Activated T-cell treated with anti-CD3 and anti-CD28 coated beads, Interleukin-2, amount 50 U/mL, for 4 hours (primary cell): ENCODE measurements around the gene ATP5PD. TPM values are rescaled to one million over a fixed set of nuclear protein-coding genes. Genes with fewer than 3 reads are reported as not detected.
"Not testable (repeated sequence)": the region's sequence is repeated elsewhere in the genome, so short reads cannot be mapped to it uniquely, and the experiment has no call there.

Experiments
- ATAC-seq, 2 donors: fragments of 200-7000 bp; cut with Tn5 transposase; one replicate each; pipeline ENCODE4 v1.10.0; 2021
- DNase-seq: peaks from one replicate; pipeline ENCODE4 v3.0.0-alpha.2; 2020
- H3K27me3 Mint-ChIP-seq: one replicate; pipeline ENCODE4 v1.8.0; 2021; ENCODE audit warnings: low read depth, mixed read lengths
- H3K36me3 Mint-ChIP-seq: one replicate; pipeline ENCODE4 v1.8.0; 2022; ENCODE audit warnings: mixed read lengths; ENCODE audit not compliant: insufficient read depth
- H3K4me1 Mint-ChIP-seq: one replicate; pipeline ENCODE4 v1.8.0; 2021; ENCODE audit warnings: low read depth, mixed read lengths
- H3K4me3 Mint-ChIP-seq: one replicate; pipeline ENCODE4 v1.8.0; 2021; ENCODE audit warnings: mild to moderate bottlenecking, moderate library complexity, mixed read lengths
- H3K9me3 Mint-ChIP-seq: one replicate; pipeline ENCODE4 v1.8.0; 2021; ENCODE audit warnings: mixed read lengths
- total RNA-seq, 3 donors: library from RNA; stranded (reverse); gene quantifications; one replicate each; pipeline ENCODE4 v1.2.1, GENCODE V29; 2021

The ATP5PD gene
- total RNA-seq, 3 donors from 2014 or later, result 128 to 158 (median 147) TPM

- Mint-ChIP-seq H3K36me3 (peaks cover 1% of the 10 kb centered on the region), H3K4me3 (no peak overlapping the region), H3K27me3 (peaks cover 2% of the 10 kb centered on the region), H3K9me3 (no peaks in the 10 kb centered on the region), H3K4me1 (peaks cover 17% of the 10 kb centered on the region)
- ATAC-seq, result no peak
- no peak for DNase-seq
These were observed 38.4 kb downstream of the ATP5PD start for GRCh38 chr17:75008373-75008772.

GRCh38 chr17:75006653-75007052 lies 40.1 kb downstream of the ATP5PD start:
- Mint-ChIP-seq H3K4me1 (peaks cover 7% of the 10 kb centered on the region), H3K27me3 (peaks cover 6% of the 10 kb centered on the region), H3K9me3 (no peaks in the 10 kb centered on the region), H3K4me3 (no peak overlapping the region), H3K36me3 (no peaks in the 10 kb centered on the region)
- no peak for ATAC-seq
- DNase-seq, result no peak

GRCh38 chr17:75006084-75006483 lies 40.7 kb downstream of the ATP5PD start:
- DNase-seq, H3K9me3 Mint-ChIP-seq, H3K36me3 Mint-ChIP-seq, H3K4me1 Mint-ChIP-seq, ATAC-seq, H3K4me3 Mint-ChIP-seq, H3K27me3 Mint-ChIP-seq: not testable (repeated sequence)

DNA sequence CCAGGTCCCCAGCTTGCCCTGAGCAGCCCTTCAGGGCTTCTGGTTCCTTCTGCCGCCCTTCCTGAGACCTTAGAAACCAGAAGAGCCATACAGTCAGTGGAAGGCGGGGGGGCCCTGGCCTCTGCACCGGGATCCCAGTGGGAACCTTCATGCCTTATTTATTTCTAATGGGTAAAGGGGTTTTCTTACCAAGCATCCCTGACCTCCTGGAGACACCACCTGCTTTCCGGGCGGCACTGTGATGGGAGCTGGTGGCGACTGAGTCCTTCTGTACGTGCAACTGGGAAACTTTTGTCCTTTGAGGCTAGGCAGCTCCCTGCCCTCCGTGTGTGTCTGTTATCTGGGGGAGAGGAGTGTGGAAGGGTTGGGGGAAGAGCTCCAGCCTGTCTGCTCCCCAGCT lies 41.5 kb downstream of the ATP5PD start:
- no peaks in the 10 kb centered on the region for H3K36me3 Mint-ChIP-seq
- no peak overlapping the region for H3K4me3 Mint-ChIP-seq
- H3K27me3 Mint-ChIP-seq, result peaks cover 6% of the 10 kb centered on the region
- DNase-seq (no peak), ATAC-seq (no peak)
- no peaks in the 10 kb centered on the region for H3K4me1 Mint-ChIP-seq
- H3K9me3 Mint-ChIP-seq, result no peaks in the 10 kb centered on the region

DNA sequence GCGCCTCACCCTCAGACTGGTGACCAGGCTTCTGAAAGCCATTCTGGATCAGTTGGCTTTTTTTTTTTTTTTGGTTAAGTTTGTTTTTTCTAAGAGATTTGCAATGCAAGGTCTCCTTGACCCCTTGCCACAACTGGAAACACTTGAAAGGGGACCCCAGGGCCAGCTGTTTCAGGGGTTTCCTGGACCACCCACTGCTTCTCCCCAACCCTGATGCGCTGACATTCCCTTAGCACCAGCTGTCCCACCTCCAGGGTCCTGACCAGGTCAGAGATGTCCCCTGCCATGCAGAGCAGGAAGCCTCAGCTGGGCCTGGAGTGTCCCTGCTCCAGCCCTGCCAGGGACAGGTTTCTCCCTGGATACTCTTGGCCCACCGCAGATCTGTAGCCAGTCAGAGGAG lies 42.4 kb downstream of the ATP5PD start:
- H3K27me3 Mint-ChIP-seq, result peaks cover 6% of the 10 kb centered on the region
- no peaks in the 10 kb centered on the region for H3K9me3 Mint-ChIP-seq
- no peak for DNase-seq
- H3K4me3 Mint-ChIP-seq, result no peak overlapping the region
- H3K36me3 Mint-ChIP-seq, result no peaks in the 10 kb centered on the region
- no peak for ATAC-seq
- no peaks in the 10 kb centered on the region for H3K4me1 Mint-ChIP-seq

GRCh38 chr17:75003957-75004355 lies 42.8 kb downstream of the ATP5PD start:
- Mint-ChIP-seq H3K36me3 (no peaks in the 10 kb centered on the region), H3K4me3 (no peak overlapping the region), H3K9me3 (no peaks in the 10 kb centered on the region), H3K27me3 (peaks cover 6% of the 10 kb centered on the region), H3K4me1 (no peaks in the 10 kb centered on the region)
- DNase-seq, result no peak
- no peak for ATAC-seq

DNA sequence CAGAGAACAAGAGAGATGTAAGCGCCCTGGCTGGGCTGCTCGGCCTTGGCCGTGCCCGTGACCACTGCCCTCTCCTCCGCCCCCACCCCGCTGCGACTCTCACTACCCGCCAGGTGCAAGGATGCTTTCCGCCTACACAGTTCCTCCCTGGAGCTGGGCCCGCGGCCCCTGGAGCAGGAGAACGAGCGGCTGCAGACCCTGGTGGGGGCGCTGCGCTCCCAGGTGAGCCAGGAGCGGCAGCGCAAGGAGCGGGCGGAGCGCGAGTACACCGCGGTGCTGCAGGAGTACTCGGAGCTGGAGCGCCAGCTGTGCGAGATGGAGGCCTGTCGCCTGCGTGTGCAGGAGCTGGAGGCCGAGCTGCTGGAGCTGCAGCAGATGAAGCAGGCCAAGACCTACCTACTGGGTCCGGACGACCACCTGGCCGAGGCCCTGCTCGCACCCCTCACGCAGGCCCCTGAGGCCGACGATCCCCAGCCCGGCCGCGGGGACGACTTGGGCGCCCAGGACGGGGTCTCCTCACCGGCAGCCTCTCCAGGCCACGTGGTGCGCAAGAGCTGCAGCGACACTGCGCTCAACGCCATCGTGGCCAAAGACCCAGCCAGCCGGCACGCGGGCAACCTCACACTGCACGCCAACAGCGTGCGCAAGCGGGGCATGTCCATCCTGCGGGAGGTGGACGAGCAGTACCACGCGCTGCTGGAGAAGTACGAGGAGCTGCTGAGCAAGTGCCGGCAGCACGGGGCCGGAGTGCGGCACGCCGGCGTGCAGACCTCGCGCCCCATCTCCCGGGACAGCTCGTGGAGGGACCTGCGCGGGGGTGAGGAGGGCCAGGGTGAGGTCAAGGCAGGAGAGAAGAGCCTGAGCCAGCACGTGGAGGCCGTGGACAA lies 43.5 kb downstream of the ATP5PD start:
- H3K9me3 Mint-ChIP-seq, result no peaks in the 10 kb centered on the region
- DNase-seq (no peak), ATAC-seq (no peak)
- peaks cover 4% of the 10 kb centered on the region for H3K4me1 Mint-ChIP-seq
- peaks cover 6% of the 10 kb centered on the region for H3K27me3 Mint-ChIP-seq
- no peak overlapping the region for H3K4me3 Mint-ChIP-seq
- no peaks in the 10 kb centered on the region for H3K36me3 Mint-ChIP-seq

DNA sequence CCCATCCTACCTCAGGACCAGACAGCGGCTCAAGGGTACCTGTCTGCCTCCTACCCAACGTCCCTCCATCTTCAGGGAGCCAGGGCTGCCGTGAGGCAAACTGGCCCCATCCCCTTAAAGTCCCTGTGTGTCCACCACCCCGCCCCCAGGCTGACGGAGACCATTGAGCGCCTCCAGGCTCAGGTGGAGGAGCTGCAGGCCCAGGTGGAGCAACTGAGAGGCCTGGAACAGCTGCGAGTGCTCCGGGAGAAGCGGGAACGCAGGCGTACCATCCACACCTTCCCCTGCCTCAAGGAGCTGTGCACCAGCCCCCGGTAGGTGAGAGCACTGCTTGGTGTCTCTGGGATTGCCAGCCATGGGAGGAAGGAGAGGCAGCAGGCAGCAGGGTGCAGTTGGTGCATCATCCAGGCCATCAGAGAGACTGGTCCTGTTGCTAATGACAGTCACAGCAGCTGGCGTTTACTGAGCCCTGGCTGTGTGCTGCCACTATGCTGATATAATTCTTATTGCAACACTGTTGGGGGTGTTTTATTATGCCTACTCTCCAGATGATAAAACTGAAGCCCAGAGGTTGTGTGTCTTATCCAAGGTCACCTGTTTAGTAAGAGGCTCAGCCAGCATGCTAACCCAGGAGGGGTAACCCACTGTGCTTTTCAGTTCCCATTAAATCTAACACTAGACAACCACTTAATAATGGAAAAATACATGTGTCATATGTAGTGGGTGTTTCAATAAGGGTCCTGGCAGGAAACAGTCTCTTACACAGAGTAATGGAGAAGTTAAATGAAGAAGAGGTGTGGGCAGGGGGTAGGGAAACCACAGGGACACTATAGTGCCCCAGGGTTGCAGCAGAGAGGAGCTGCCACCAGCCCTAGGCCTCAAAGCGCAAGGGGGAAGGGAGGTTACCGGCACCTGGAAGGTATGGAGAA lies 44.6 kb downstream of the ATP5PD start:
- H3K27me3 Mint-ChIP-seq, result peaks cover 6% of the 10 kb centered on the region
- H3K4me1 Mint-ChIP-seq, result peaks cover 4% of the 10 kb centered on the region
- H3K4me3 Mint-ChIP-seq, result no peak overlapping the region
- DNase-seq (no peak), ATAC-seq (no peak)
- no peaks in the 10 kb centered on the region for H3K9me3 Mint-ChIP-seq
- no peaks in the 10 kb centered on the region for H3K36me3 Mint-ChIP-seq

- Mint-ChIP-seq H3K36me3 (no peaks in the 10 kb centered on the region), H3K4me3 (no peak overlapping the region), H3K4me1 (peaks cover 4% of the 10 kb centered on the region), H3K9me3 (no peaks in the 10 kb centered on the region), H3K27me3 (peaks cover 6% of the 10 kb centered on the region)
- no peak for DNase-seq
- no peak for ATAC-seq
These were observed 47.2 kb downstream of the ATP5PD start for GRCh38 chr17:74999523-74999922.

DNA sequence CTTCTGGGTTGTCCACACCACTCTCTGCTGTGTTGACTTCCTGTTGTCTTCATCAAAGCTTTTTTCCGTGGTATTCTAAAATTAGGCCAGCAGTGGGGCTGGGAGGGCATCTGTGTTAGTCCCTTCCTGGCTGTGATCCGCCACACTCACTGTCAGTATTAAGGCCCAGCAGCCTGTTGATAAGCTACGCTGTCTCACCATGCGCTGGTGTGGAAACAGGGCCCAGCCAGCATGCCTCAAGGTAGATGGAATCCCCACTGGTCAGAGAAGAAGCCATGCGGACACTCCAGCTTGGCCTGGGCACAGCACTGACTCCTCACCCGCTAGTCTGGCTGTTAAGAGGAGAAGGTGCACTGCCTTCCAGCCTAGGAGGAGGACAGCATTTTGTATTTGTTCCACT lies 48.0 kb downstream of the ATP5PD start:
- H3K9me3 Mint-ChIP-seq, result no peaks in the 10 kb centered on the region
- no peak for ATAC-seq
- no peak overlapping the region for H3K4me3 Mint-ChIP-seq
- no peaks in the 10 kb centered on the region for H3K36me3 Mint-ChIP-seq
- H3K4me1 Mint-ChIP-seq, result peaks cover 4% of the 10 kb centered on the region
- peaks cover 5% of the 10 kb centered on the region for H3K27me3 Mint-ChIP-seq
- no peak for DNase-seq

GRCh38 chr17:74995847-74996246 lies 50.9 kb downstream of the ATP5PD start:
- DNase-seq (no peak), ATAC-seq (no peak)
- Mint-ChIP-seq H3K9me3 (no peaks in the 10 kb centered on the region), H3K36me3 (no peaks in the 10 kb centered on the region), H3K4me3 (no peak overlapping the region), H3K27me3 (no peaks in the 10 kb centered on the region), H3K4me1 (peaks cover 4% of the 10 kb centered on the region)

GRCh38 chr17:74994440-74994839 lies 52.3 kb downstream of the ATP5PD start:
- Mint-ChIP-seq H3K9me3 (no peaks in the 10 kb centered on the region), H3K27me3 (no peaks in the 10 kb centered on the region), H3K36me3 (no peaks in the 10 kb centered on the region), H3K4me3 (no peak overlapping the region), H3K4me1 (peaks cover 4% of the 10 kb centered on the region)
- ATAC-seq (no peak), DNase-seq (no peak)

- H3K27me3 Mint-ChIP-seq, result peaks cover 1% of the 10 kb centered on the region
- DNase-seq (no peak), ATAC-seq (no peak)
- H3K4me3 Mint-ChIP-seq, result no peak overlapping the region
- no peaks in the 10 kb centered on the region for H3K9me3 Mint-ChIP-seq
- no peaks in the 10 kb centered on the region for H3K36me3 Mint-ChIP-seq
- peaks cover 4% of the 10 kb centered on the region for H3K4me1 Mint-ChIP-seq
These were observed 54.5 kb downstream of the ATP5PD start for GRCh38 chr17:74992223-74992622.

- DNase-seq (no peak), ATAC-seq (no peak)
- Mint-ChIP-seq H3K27me3 (peaks cover 4% of the 10 kb centered on the region), H3K4me1 (peaks cover 8% of the 10 kb centered on the region), H3K36me3 (no peaks in the 10 kb centered on the region), H3K9me3 (no peaks in the 10 kb centered on the region), H3K4me3 (no peak overlapping the region)
These were observed 56.1 kb downstream of the ATP5PD start for GRCh38 chr17:74990581-74991105.
